ENCODE results near the gene GLI1.
"Not testable (repeated sequence)": the region's sequence is repeated elsewhere in the genome, so short reads cannot be mapped to it uniquely, and the experiment has no call there.

GLI1 gene

DNA sequence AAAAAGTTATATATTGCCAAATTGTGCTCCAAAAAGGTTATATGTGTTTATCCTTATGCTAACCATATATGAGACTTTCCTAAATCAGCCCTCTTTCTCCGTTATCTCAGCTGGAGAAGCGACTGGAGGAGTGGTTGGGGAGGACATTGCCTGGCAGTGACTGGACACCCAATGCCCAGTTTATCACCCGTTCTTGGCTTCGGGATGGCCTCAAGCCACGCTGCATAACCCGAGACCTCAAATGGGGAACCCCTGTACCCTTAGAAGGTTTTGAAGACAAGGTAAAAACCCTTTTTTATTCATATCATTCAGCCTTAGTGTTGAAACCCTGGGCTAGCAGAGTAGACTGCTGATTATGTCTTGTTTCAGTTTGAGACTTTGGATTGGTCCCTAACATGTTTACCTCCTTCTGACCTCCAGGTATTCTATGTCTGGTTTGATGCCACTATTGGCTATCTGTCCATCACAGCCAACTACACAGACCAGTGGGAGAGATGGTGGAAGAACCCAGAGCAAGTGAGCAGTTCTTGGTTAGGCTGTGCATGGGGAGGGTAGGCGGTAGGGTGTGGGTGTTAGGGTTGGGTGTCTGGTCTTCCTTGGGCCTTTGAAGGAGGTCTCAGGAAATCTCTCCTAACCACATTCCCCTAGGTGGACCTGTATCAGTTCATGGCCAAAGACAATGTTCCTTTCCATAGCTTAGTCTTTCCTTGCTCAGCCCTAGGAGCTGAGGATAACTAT, 52.2 kb downstream of the GLI1 start:
- Mint-ChIP-seq H3K4me3 (no peak overlapping the region), H3K36me3 (peaks cover 93% of the 10 kb centered on the region), H3K27ac (peak overlapping the region; percentile 78), H3K4me1 (peaks cover 12% of the 10 kb centered on the region), H3K9me3 (no peaks in the 10 kb centered on the region)
- ATAC-seq, result no peak
- no peak for DNase-seq (ENCODE audit: low spot score in 2 of 2)

DNA sequence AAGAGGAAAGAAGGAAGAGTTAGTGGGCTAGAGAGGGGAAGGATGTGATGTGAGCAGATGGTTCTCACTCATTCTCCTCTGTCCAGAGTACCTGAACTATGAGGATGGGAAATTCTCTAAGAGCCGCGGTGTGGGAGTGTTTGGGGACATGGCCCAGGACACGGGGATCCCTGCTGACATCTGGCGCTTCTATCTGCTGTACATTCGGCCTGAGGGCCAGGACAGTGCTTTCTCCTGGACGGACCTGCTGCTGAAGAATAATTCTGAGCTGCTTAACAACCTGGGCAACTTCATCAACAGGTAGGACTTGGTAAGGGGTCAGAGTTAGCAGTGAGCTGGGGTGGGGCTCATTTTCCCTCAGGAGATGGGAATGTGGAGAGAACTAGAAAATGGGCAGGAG, 53.1 kb downstream of the GLI1 start:
- Mint-ChIP-seq H3K36me3 (peaks cover 100% of the 10 kb centered on the region), H3K9me3 (no peaks in the 10 kb centered on the region), H3K4me3 (no peak overlapping the region), H3K4me1 (peaks cover 21% of the 10 kb centered on the region), H3K27ac (peak overlapping the region; percentile 78)
- ATAC-seq, result no peak
- no peak for DNase-seq (ENCODE audit: low spot score in 2 of 2)

DNA sequence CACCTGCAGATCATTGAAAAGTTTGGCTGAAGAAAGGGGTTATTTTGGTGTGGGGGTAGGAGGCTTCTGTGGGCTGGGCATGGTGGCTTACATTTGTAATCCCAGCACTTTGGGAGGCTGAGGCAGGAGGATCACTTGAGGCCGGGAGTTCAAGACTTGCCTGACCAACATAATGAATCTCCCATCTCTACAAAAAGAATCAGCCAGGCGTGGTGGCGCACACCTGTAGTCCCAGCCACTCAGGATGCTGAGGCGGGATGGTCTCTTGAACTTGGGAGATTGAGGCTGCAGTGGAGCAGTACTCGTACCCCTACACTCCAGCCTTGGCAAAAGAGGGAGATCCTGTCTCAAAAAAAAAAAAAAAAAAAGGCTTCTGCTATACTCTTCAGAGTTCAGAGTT, 53.7 kb downstream of the GLI1 start:
- ATAC-seq (no peak), DNase-seq (ENCODE audit: low spot score in 2 of 2) (no peak)
- H3K27ac Mint-ChIP-seq, result peak overlapping the region; percentile 78
- peaks cover 100% of the 10 kb centered on the region for H3K36me3 Mint-ChIP-seq
- H3K4me1 Mint-ChIP-seq, result peaks cover 27% of the 10 kb centered on the region
- no peak overlapping the region for H3K4me3 Mint-ChIP-seq
- no peaks in the 10 kb centered on the region for H3K9me3 Mint-ChIP-seq

DNA sequence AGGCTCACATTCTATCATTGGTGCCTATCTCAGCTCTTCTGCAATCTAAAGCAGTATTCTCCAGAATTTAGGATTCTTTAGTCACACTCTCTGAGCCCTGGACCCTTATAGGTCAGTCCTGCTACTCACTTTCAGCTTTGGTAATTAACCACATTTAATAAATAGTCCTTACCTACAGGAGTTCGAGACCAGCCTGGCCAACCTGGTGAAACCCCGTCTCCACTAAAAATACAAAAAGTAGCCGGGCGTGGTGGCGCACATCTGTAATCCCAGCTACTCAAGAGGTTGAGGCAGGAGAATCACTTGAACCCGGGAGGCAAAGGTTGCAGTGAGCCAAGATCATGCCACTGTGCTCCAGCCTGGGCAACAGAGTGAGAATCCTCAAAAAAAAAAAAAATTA, 54.1 kb downstream of the GLI1 start:
- Mint-ChIP-seq H3K27ac (peak overlapping the region; percentile 78), H3K4me1 (peaks cover 31% of the 10 kb centered on the region), H3K36me3 (peaks cover 100% of the 10 kb centered on the region)
- ATAC-seq; H3K9me3 Mint-ChIP-seq; DNase-seq (ENCODE audit: low spot score in 2 of 2); H3K4me3 Mint-ChIP-seq: not testable (repeated sequence)

DNA sequence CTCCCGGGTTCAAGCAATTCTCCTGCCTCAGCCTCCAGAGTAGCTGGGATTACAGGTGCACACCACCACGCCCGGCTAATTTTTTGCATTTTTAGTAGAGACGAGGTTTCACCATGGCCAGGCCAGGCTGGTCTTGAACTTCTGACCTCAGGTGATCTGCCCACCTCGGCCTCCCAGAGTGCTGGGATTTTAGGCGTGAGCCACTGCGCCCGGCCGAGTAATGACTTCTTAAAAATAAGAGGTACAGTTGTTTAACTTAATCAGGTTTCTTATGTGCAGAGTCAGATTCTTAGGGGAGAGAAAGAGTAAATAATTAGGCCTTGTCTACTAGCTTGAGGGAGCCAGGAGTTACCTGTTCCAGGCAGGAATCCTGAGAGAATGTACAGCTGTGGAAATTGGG, 54.7 kb downstream of the GLI1 start:
- H3K36me3 Mint-ChIP-seq, result peaks cover 100% of the 10 kb centered on the region
- H3K4me3 Mint-ChIP-seq; H3K27ac Mint-ChIP-seq; ATAC-seq; DNase-seq (ENCODE audit: low spot score in 2 of 2); H3K9me3 Mint-ChIP-seq: not testable (repeated sequence)
- peaks cover 37% of the 10 kb centered on the region for H3K4me1 Mint-ChIP-seq

DNA sequence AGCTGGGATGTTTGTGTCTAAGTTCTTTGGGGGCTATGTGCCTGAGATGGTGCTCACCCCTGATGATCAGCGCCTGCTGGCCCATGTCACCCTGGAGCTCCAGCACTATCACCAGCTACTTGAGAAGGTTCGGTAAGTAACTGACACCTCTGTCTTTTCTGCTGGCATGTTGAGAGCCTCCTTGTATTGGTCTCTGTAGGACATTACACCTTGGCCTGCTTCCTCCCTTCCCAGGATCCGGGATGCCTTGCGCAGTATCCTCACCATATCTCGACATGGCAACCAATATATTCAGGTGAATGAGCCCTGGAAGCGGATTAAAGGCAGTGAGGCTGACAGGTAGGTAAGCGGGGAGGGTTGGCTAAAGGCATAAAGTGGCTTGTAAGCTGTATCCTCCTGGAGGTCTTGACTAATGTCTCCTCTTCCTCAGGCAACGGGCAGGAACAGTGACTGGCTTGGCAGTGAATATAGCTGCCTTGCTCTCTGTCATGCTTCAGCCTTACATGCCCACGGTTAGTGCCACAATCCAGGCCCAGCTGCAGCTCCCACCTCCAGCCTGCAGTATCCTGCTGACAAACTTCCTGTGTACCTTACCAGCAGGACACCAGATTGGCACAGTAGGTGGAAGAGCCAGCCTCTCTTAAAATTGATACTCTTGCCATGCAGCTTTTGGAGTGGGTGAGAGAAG, 55.3 kb downstream of the GLI1 start:
- Mint-ChIP-seq H3K27ac (no peak overlapping the region), H3K36me3 (peaks cover 100% of the 10 kb centered on the region), H3K4me1 (peaks cover 40% of the 10 kb centered on the region), H3K9me3 (no peaks in the 10 kb centered on the region), H3K4me3 (no peak overlapping the region)
- ATAC-seq, result no peak
- DNase-seq (ENCODE audit: low spot score in 2 of 2), result no peak

DNA sequence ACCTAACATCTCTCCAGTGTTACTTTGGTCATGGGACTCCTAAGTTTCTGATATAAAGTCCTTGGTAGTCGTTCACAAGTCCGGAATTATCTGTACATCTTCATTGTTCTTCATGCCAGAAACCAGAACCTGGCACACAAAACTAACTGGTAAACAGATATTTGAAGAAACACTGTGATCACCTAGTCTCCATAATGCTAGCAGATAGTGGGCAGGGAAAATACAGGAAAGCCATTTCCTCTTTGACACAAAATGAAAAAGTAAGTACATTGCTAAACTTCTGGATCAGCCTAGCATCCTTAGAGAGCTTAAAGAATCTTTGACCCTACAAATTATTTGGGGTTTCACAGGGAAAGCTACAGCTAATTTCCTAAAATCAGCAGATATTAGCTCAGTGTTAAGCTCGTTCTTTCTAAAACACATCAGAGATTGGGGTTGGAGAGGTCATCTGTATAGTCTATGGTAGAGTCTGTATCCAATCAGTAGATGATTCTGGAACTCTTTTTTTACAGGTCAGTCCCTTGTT, 55.9 kb downstream of the GLI1 start:
- ATAC-seq (no peak), DNase-seq (ENCODE audit: low spot score in 2 of 2) (no peak)
- Mint-ChIP-seq H3K36me3 (peaks cover 100% of the 10 kb centered on the region), H3K4me3 (no peak overlapping the region), H3K4me1 (peaks cover 44% of the 10 kb centered on the region), H3K27ac (no peak overlapping the region), H3K9me3 (no peaks in the 10 kb centered on the region)

DNA sequence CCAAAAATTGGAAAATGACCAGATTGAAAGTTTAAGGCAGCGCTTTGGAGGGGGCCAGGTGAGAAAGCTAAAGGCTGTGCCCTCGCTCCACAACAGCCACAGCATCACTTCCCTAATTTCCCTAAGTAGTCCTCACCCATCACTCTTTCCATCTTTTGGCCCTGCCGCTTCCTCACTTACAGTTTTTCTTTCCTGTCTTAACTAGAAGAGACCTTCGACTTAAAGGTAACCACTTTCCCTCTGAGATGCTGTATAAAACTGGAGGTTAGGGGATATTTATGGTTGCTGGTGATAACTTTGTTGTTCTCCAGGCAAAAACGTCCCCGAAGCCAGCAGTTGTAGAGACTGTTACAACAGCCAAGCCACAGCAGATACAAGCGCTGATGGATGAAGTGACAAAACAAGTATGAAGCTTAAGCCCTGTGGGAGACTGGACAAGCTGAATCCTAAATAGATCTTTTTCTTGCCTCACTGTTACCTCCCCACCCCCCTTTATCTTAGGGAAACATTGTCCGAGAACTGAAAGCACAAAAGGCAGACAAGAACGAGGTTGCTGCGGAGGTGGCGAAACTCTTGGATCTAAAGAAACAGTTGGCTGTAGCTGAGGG, 56.5 kb downstream of the GLI1 start:
- H3K36me3 Mint-ChIP-seq, result peaks cover 100% of the 10 kb centered on the region
- peaks cover 50% of the 10 kb centered on the region for H3K4me1 Mint-ChIP-seq
- DNase-seq (ENCODE audit: low spot score in 2 of 2) (no peak), ATAC-seq (no peak)
- no peaks in the 10 kb centered on the region for H3K9me3 Mint-ChIP-seq
- no peak overlapping the region for H3K27ac Mint-ChIP-seq
- H3K4me3 Mint-ChIP-seq, result no peak overlapping the region

DNA sequence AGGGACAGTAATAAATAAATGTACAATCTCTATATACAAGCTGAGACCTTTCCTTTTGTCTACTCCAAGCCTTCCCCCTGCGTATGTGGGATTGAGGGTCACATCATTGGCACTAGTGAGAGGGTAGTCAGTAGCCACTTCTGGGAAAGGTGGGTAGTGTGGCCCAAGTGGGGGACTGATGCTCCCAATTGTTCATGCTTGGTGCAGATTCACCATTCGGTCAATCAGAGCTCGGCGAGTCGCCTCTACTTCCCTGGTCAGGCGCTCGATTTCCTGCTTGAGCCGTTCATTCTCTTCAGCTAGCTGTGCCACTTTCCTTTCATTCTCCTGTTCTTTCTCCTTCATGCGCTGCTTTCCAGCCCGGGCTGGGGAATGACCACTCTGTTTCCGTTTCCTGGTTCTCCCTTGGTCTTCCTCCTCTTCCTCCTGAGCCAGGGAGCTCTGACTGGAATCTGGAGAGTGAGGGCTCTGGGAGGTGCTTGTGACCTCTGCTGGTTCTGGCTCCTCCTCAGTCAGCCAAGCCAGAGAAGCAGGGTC, 57.1 kb downstream of the GLI1 start:
- no peak for DNase-seq (ENCODE audit: low spot score in 2 of 2)
- Mint-ChIP-seq H3K27ac (peak overlapping the region; percentile 78), H3K4me3 (no peak overlapping the region)

DNA sequence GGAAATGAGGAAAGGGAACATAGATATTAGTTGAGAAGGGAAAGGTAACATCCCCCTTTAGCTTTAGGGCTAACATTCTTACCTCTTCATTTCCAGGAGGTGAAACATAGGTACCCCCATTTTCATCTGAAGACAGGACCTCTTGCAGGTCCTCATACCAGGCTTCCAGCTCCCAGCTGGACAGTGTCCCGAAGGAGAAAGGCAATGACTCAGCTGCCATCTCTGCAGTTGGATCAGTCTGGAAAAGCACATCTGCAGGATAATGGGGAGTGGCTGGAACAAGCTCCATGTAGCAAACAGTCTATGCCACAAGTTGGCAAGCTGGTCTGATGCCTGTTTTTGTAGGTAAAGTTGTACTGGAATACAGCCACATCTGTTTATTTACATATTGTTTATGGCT, 57.6 kb downstream of the GLI1 start:
- no peak for ATAC-seq
- H3K4me3 Mint-ChIP-seq, result no peak overlapping the region
- H3K36me3 Mint-ChIP-seq, result peaks cover 100% of the 10 kb centered on the region
- peaks cover 55% of the 10 kb centered on the region for H3K4me1 Mint-ChIP-seq
- H3K9me3 Mint-ChIP-seq, result no peaks in the 10 kb centered on the region
- H3K27ac Mint-ChIP-seq, result peak overlapping the region; percentile 78
- DNase-seq (ENCODE audit: low spot score in 2 of 2), result no peak

More for the DNA sequence above, 57.1 kb downstream of the GLI1 start:
- no peak for ATAC-seq
- no peaks in the 10 kb centered on the region for H3K9me3 Mint-ChIP-seq
- H3K4me1 Mint-ChIP-seq, result peaks cover 55% of the 10 kb centered on the region
- H3K36me3 Mint-ChIP-seq, result peaks cover 100% of the 10 kb centered on the region

DNA sequence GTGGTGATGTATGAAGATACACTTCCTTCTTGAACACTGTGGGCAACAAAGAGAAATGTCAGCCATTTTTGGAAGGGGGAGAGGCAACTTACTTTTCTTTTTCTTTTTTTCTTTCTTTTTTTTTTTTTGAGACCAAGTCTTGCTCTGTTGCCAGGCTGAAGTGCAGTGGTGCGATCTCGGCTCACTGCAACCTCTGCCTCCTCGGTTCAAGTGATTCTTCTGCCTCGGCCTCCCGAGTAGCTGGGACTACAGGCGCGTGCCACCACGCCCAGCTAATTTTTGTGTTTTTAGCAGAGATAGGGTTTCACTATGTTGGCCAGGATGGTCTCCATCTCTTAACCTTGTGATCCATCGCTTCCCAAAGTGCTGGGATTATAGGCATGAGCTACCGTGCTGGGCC, 58.1 kb downstream of the GLI1 start:
- H3K4me3 Mint-ChIP-seq, ATAC-seq: not testable (repeated sequence)

DNA sequence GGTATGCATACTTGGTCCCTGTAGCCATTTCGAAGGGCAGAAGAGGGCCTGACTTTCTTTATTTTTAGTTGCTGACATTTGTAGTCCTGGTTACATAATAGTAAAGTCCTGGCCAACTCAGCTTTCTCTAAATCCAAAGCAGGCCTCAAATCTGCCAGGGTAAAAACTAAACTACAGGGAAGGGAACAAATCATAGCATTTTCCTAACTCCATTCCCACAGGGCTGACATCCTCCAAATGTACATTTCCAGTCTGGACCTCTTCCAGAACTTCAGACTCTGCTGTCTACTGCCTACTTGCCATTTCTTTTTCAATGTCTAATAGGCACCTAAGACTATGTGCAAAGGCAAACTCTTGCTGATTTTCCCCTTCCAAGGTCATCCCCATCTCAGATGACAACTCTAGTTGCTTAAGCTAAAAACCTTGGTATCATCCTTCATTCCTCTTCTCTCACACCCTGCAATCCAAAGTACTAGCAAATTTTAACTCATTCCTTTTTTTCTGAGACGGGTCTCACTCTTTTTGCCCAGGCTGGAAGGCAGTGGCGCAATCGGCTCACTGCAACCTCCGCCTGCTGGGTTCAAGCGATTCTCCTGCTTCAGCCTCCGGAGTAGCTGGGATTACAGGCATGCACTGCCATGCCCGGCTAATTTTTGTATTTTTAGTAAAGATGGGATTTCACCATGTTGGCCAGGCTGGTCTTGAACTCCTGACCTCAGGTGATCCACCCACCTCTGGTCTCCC, 58.8 kb downstream of the GLI1 start:
- Mint-ChIP-seq H3K27ac (peak overlapping the region; percentile 99), H3K4me3 (peak overlapping the region; percentile 93), H3K4me1 (peaks cover 57% of the 10 kb centered on the region), H3K36me3 (peaks cover 97% of the 10 kb centered on the region), H3K9me3 (no peaks in the 10 kb centered on the region)
- DNase-seq (ENCODE audit: low spot score in 2 of 2), result no peak
- ATAC-seq, result no peak

More for the DNA sequence above, 58.1 kb downstream of the GLI1 start:
- H3K9me3 Mint-ChIP-seq; DNase-seq (ENCODE audit: low spot score in 2 of 2): not testable (repeated sequence)
- Mint-ChIP-seq H3K27ac (peak overlapping the region; percentile 78), H3K36me3 (peaks cover 98% of the 10 kb centered on the region), H3K4me1 (peaks cover 54% of the 10 kb centered on the region)

DNA sequence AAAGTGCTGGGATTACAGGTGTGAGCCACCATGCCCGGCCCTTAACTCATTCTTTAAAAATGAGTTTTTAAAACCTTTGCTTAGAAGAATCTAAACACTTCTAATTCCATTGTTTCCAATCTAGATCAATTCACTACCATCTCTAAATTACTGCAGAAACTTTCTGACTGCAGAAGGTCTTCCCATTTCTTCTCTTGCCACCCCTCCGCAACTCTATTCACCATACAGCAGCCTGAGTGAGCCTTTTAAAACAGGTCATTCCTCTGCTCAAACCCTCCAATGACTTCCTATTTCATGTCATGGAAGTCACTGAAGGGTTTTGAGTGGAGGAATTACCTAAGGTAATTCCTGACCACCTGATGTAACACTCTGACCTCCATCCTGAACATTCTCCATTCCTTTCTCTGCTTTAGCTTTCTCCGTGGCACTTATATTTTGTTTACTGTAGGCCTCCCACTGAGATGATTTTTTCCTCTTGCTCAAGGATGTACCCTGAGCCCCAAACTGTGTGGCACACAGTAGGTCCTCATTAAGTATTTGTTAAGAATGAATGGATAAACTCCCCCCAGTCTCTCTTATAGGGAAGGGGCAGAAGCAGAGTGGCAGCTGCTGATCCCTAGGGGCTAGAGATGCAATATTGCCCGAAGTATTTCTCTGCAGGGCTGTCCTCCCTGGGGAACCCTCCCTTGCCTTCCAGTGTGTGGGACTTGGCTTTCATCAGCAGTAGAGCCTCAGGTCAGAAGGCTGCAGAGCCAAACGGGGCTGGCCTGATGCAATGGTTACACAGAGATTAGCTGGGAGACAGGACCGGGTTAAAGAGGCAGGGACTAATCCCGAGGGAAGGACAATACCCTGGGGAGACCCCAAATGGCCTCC, 59.6 kb downstream of the GLI1 start:
- H3K4me1 Mint-ChIP-seq, result peaks cover 65% of the 10 kb centered on the region

DNA sequence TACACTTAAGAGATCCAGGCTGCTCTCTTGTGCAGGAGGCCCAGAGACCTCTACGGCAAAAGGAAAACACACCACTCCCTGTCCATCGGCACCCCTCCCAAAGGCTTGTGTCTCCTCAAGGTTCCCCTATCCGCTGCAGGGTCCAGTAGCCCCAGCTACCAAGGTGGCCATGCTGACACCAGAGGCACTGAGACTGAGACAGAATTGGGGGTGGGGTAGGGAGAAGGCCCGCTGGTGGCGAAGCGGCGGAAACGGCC, 60.1 kb downstream of the GLI1 start:
- ATAC-seq, result peak; percentile 0
- peak overlapping the region; percentile 93 for H3K4me3 Mint-ChIP-seq
- H3K27ac Mint-ChIP-seq, result peak overlapping the region; percentile 99
- H3K9me3 Mint-ChIP-seq, result no peaks in the 10 kb centered on the region
- DNase-seq (ENCODE audit: low spot score in 2 of 2), result no peak
- H3K36me3 Mint-ChIP-seq, result peaks cover 97% of the 10 kb centered on the region
- peaks cover 71% of the 10 kb centered on the region for H3K4me1 Mint-ChIP-seq

More for the DNA sequence above, 59.6 kb downstream of the GLI1 start:
- Mint-ChIP-seq H3K27ac (peak overlapping the region; percentile 99), H3K9me3 (no peaks in the 10 kb centered on the region), H3K4me3 (peak overlapping the region; percentile 93), H3K36me3 (peaks cover 97% of the 10 kb centered on the region)
- ATAC-seq (no peak), DNase-seq (ENCODE audit: low spot score in 2 of 2) (no peak)

All from stimulated activated effector memory CD8-positive, alpha-beta T cell treated with anti-CD3 and anti-CD28 coated beads, Interleukin-12 subunit alpha, Interleukin-12 subunit beta, amount 100 ng/mL, for 72 hours (primary cell).